Panc1 (cell line): ENCODE data around the gene RSPO4.

Experiments
- POLR2AphosphoS5 ChIP-seq: IDR thresholded peaks from 2 replicates; pipeline ENCODE4 v1.6.1; 2012; ENCODE audit warnings: mild to moderate bottlenecking, low read depth, low read length, moderate library complexity
- REST ChIP-seq, 2 experiments: IDR thresholded peaks; 2 replicates each; pipeline ENCODE4 v1.6.1; 2011 to 2012; ENCODE audit warnings: low read depth in 2 of 2, control low read depth in 1 of 2, low read length in 1 of 2, mild to moderate bottlenecking in 1 of 2, moderate library complexity in 1 of 2; ENCODE audit not compliant: insufficient read depth in 1 of 2
- SIN3A ChIP-seq: IDR thresholded peaks from 2 replicates; pipeline ENCODE4 v1.6.1; 2012; ENCODE audit warnings: low read depth, mild to moderate bottlenecking, low read length, moderate library complexity, borderline replicate concordance; ENCODE audit not compliant: insufficient read depth
- TF ChIP-seq, protein P1 (sequence below): fragments of 450-650 bp; IDR thresholded peaks from 2 replicates; pipeline ENCODE4 v1.5.1; 2017; ENCODE audit warnings: mild to moderate bottlenecking

DNA sequence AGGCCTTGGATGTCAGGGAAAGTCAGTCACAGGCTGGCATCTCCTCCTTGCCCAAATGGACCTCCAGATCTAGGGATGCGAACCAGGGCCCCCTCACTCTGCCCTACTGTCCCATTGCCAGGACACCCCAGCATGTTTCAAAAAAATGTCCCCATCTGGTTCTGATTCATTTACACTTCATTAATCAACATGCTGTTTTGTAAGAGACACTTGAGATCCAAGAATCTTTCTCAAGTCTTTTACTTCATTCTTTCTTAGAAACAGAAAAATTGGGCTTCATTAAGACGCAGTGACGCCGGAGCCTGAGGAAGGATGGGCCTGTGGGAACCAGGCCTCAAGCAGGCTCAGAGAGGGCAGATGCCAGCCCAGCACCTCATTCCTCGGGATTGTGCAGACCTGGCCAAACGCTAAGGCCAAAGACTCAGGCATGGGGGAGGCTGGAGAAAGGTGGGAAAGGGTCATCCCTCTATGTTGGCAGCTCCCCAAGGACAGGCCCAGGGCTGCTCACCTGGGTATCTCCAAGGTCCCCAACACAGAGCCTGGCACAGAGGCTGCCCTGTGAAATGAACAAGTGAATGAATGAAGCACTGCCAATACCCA, 3.8 kb downstream of the RSPO4 start:
- TF ChIP-seq REST (IDR thresholded peaks at IDR 0.05; ENCODE audit: insufficient read depth in 1 of 2, low read depth in 2 of 2, low read length in 1 of 2) (no peak), SIN3A (no peak), POLR2AphosphoS5 (no peak)
- TF ChIP-seq, protein P1, sequence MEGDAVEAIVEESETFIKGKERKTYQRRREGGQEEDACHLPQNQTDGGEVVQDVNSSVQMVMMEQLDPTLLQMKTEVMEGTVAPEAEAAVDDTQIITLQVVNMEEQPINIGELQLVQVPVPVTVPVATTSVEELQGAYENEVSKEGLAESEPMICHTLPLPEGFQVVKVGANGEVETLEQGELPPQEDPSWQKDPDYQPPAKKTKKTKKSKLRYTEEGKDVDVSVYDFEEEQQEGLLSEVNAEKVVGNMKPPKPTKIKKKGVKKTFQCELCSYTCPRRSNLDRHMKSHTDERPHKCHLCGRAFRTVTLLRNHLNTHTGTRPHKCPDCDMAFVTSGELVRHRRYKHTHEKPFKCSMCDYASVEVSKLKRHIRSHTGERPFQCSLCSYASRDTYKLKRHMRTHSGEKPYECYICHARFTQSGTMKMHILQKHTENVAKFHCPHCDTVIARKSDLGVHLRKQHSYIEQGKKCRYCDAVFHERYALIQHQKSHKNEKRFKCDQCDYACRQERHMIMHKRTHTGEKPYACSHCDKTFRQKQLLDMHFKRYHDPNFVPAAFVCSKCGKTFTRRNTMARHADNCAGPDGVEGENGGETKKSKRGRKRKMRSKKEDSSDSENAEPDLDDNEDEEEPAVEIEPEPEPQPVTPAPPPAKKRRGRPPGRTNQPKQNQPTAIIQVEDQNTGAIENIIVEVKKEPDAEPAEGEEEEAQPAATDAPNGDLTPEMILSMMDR, result no peak
